ENCODE results near the gene TMEM150B. TPM values are rescaled to one million over a fixed set of nuclear protein-coding genes. Genes with fewer than 3 reads are reported as not detected.

The TMEM150B gene
- total RNA-seq, 1 donor from 2014 or later, result not detected

DNA sequence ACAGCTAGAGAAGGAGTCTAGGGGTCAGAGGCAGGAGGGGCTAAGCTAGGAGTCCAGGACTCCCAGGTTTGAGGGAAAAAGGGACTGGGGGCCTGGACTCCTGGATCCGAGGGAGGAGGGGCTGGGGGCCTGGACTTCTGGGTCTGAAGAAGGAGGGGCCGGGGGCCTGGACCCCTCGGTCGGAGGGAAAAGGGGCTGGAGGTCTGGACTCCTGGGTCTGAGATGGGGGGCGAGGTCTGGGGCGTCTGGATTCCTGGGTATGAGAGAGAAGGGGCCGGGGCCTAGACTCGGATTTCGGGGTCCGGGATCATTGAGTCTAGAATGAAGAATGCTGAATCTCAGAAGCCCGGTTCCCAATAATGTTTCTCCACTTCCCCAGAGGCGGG lies 22.8 kb downstream of the TMEM150B start:
- Mint-ChIP-seq H3K4me1 (ENCODE audit: unreplicated experiment) (peaks cover 9% of the 10 kb centered on the region), H3K9me3 (ENCODE audit: unreplicated experiment) (no peaks in the 10 kb centered on the region), H3K36me3 (ENCODE audit: low read depth, unreplicated experiment) (peaks cover 27% of the 10 kb centered on the region), H3K27ac (ENCODE audit: unreplicated experiment) (no peak overlapping the region), H3K4me3 (ENCODE audit: unreplicated experiment) (no peak overlapping the region), H3K27me3 (ENCODE audit: unreplicated experiment) (peaks cover 10% of the 10 kb centered on the region)
- TF ChIP-seq, protein P1, sequence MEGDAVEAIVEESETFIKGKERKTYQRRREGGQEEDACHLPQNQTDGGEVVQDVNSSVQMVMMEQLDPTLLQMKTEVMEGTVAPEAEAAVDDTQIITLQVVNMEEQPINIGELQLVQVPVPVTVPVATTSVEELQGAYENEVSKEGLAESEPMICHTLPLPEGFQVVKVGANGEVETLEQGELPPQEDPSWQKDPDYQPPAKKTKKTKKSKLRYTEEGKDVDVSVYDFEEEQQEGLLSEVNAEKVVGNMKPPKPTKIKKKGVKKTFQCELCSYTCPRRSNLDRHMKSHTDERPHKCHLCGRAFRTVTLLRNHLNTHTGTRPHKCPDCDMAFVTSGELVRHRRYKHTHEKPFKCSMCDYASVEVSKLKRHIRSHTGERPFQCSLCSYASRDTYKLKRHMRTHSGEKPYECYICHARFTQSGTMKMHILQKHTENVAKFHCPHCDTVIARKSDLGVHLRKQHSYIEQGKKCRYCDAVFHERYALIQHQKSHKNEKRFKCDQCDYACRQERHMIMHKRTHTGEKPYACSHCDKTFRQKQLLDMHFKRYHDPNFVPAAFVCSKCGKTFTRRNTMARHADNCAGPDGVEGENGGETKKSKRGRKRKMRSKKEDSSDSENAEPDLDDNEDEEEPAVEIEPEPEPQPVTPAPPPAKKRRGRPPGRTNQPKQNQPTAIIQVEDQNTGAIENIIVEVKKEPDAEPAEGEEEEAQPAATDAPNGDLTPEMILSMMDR (IDR thresholded peaks at IDR 0.05; ENCODE audit: unreplicated experiment), result no peak
- no peak for DNase-seq (ENCODE audit: low spot score)

DNA sequence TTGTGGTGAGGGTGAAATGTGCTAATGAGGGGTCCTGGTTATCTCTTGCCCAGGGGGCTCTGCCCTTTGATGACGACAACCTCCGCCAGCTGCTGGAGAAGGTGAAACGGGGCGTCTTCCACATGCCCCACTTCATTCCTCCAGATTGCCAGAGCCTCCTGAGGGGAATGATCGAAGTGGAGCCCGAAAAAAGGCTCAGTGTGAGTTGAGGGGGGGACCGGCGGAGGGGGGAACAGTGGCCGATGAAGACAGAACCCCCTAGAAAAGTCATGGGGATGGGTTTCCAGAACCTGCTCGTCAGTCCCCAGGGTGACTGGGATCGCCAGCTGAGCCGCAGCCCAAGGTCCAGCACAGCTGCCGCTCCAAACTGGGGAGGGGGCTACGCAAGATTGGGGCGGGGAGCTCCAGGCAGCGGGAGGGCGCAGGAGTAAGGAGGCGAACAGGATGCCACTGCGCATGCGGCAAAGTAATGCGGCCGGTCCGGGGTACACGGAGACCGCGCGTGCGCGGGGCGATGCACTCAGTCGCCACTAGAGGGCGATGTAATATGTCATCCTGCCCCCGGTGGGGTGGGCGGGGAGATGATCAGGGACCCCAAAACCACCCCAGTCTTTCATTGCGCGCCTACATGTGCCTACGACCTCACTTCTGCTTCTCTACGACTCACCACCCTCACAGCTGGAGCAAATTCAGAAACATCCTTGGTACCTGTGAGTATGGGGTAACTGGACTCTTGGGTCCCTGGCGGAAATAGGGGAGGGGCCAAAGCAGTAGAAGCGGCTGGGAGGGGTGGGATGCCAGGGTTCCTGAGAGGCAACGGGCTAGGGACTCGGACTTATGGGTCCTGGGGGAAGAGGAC lies 23.5 kb downstream of the TMEM150B start:
- H3K9me3 Mint-ChIP-seq (ENCODE audit: unreplicated experiment), result no peaks in the 10 kb centered on the region
- TF ChIP-seq, protein P1 (IDR thresholded peaks at IDR 0.05; ENCODE audit: unreplicated experiment), result peak; percentile 99
- peaks cover 10% of the 10 kb centered on the region for H3K27me3 Mint-ChIP-seq (ENCODE audit: unreplicated experiment)
- peaks cover 23% of the 10 kb centered on the region for H3K36me3 Mint-ChIP-seq (ENCODE audit: low read depth, unreplicated experiment)
- no peak overlapping the region for H3K27ac Mint-ChIP-seq (ENCODE audit: unreplicated experiment)
- DNase-seq (ENCODE audit: low spot score), result peak; percentile 97
- peaks cover 9% of the 10 kb centered on the region for H3K4me1 Mint-ChIP-seq (ENCODE audit: unreplicated experiment)
- peak overlapping the region; percentile 87 for H3K4me3 Mint-ChIP-seq (ENCODE audit: unreplicated experiment)

DNA sequence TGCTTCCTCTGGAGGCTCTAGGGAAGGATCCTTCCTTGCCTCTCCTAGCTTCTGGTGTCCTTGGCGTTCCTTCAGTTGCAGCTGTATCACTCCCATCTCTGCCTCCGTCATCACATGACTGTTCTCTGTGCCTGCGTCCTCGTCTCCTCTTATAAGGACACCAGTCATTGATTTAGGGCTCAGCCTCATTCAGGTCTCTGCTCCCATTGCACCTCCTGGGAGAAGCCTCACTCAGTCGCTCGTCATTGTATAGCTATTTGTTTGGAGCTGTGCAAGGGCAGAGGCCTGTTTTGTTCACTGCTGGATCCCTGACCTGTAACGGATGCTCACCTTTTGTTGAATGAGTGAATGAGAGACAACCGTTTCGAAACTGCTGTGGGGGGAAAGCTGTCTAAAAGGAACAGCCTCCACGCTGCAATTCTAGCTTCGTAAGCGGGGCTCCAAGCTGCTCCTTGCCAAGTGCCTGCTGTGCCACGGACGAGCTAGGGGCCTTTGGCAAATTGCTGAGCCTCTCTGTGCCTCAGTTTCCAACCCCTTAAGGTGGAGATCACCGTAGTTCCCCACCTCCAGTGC lies 24.2 kb downstream of the TMEM150B start:
- TF ChIP-seq, protein P1 (IDR thresholded peaks at IDR 0.05; ENCODE audit: unreplicated experiment), result no peak
- Mint-ChIP-seq H3K4me3 (ENCODE audit: unreplicated experiment) (no peak overlapping the region), H3K4me1 (ENCODE audit: unreplicated experiment) (peaks cover 7% of the 10 kb centered on the region), H3K9me3 (ENCODE audit: unreplicated experiment) (no peaks in the 10 kb centered on the region), H3K36me3 (ENCODE audit: low read depth, unreplicated experiment) (peaks cover 21% of the 10 kb centered on the region), H3K27me3 (ENCODE audit: unreplicated experiment) (peaks cover 9% of the 10 kb centered on the region), H3K27ac (ENCODE audit: unreplicated experiment) (no peak overlapping the region)
- no peak for DNase-seq (ENCODE audit: low spot score)

DNA sequence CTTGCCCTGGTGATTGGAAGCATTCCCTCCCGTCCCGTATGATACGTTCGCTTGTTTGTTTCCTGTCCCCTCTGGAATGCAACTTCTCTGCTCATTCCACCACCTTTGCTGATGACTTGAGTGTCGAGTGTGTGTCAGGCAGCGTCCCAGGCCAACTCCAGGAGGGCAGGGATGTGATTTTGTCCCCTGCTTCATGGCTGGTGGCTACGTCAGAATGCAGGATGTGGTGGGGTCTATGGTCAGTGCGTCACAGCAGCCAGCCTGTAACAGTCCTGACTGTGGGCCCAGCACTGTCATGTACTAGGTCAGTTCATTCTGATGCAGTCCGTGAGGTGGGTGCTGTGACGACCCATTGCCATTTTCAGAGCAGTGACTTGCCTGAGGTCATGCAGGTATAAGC lies 25.1 kb downstream of the TMEM150B start:
- no peaks in the 10 kb centered on the region for H3K4me1 Mint-ChIP-seq (ENCODE audit: unreplicated experiment)
- no peaks in the 10 kb centered on the region for H3K9me3 Mint-ChIP-seq (ENCODE audit: unreplicated experiment)
- H3K27ac Mint-ChIP-seq (ENCODE audit: unreplicated experiment), result no peak overlapping the region
- DNase-seq (ENCODE audit: low spot score), result no peak
- H3K36me3 Mint-ChIP-seq (ENCODE audit: low read depth, unreplicated experiment), result peaks cover 16% of the 10 kb centered on the region
- TF ChIP-seq, protein P1 (IDR thresholded peaks at IDR 0.05; ENCODE audit: unreplicated experiment), result no peak
- H3K4me3 Mint-ChIP-seq (ENCODE audit: unreplicated experiment), result no peak overlapping the region
- H3K27me3 Mint-ChIP-seq (ENCODE audit: unreplicated experiment), result peaks cover 3% of the 10 kb centered on the region

DNA sequence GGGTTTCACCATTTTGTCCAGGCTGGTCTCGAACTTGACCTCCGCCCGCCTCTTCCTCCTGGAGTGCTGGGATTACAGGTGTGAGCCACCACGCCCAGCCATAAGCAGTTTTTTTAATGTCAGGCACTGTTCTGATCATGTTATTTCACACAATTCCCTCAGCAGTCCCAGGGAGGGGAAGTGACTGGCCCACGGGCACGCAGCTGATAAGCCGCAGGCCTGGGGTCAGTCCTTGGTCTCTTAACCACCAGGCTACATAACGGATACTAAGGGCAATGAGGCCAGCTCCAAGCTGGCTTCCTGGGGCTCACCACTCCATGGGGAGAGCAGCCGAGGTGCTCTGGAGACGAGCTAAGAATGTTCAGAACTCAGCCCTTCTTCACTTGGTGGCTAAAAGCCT lies 27.9 kb downstream of the TMEM150B start:
- Mint-ChIP-seq H3K27ac (ENCODE audit: unreplicated experiment) (no peak overlapping the region), H3K36me3 (ENCODE audit: low read depth, unreplicated experiment) (peaks cover 3% of the 10 kb centered on the region), H3K4me3 (ENCODE audit: unreplicated experiment) (no peak overlapping the region), H3K9me3 (ENCODE audit: unreplicated experiment) (no peaks in the 10 kb centered on the region), H3K27me3 (ENCODE audit: unreplicated experiment) (peaks cover 1% of the 10 kb centered on the region), H3K4me1 (ENCODE audit: unreplicated experiment) (no peaks in the 10 kb centered on the region)
- TF ChIP-seq, protein P1 (IDR thresholded peaks at IDR 0.05; ENCODE audit: unreplicated experiment), result no peak
- DNase-seq (ENCODE audit: low spot score), result no peak

Data from endothelial cell (in vitro differentiated cells).